HepG2 (cell line): ENCODE results near the gene IQGAP3. TPM values are rescaled to one million over a fixed set of nuclear protein-coding genes. Genes with fewer than 3 reads are reported as not detected.

Experiments used
- ATAC-seq: fragments of 200-7000 bp; cut with Tn5 transposase; 3 replicates; pipeline ENCODE4 v1.9.1; 2020; ENCODE audit warnings: mild to moderate bottlenecking, moderate library complexity
- BruUV-seq: library from RNA; stranded (reverse); fragments of 400-500 nt; replicated peaks from 2 replicates; lab custom pipeline; 2021; lab: Mats Ljungman, UMichigan
- CTCF ChIA-PET: fragments of 300-600 bp; formaldehyde crosslinking; extraction: SDS; loops from one replicate; lab custom pipeline; 2021; ENCODE audit warnings: low total read pairs, inconsistent platforms, low intra/inter-chr PET ratio; lab: Yijun Ruan, JAX
- POLR2A ChIA-PET: fragments of 350-600 bp; sonication (Branson Sonifier 250); formaldehyde crosslinking; loops from one replicate; lab custom pipeline; 2020; ENCODE audit warnings: antibody characterized with exemption, inconsistent platforms; lab: Yijun Ruan, JAX
- DNase-seq: peaks from one replicate; pipeline ENCODE4 v3.0.0-alpha.2; 2015; ENCODE audit warnings: low spot score
- FAIRE-seq: peaks from 3 replicates; lab custom pipeline; 2011; peaks lifted over from hg19 to GRCh38; lab: Jason Lieb, UNC
- H2AFZ ChIP-seq: one replicate; pipeline ENCODE4 v1.6.1; 2011; ENCODE audit warnings: low read length, inconsistent platforms
- H3K27ac ChIP-seq: fragments of 300-600 bp; 3 replicates; pipeline ENCODE4 v1.8.0; 2011; ENCODE audit warnings: mixed run types, mild to moderate bottlenecking, mixed read lengths, low read length, inconsistent platforms; ENCODE audit not compliant: insufficient read depth; ENCODE audit errors: extremely low read length
- H3K27me3 ChIP-seq, 2 experiments: fragments of 200-600 bp in 1 of 2; 2 replicates in 1 of 2; 3 replicates in 1 of 2; pipeline versions ENCODE4 v1.6.0 to v1.8.0; 2011; ENCODE audit warnings: low read length in 2 of 2, mild to moderate bottlenecking in 2 of 2, moderate library complexity in 2 of 2, inconsistent platforms in 1 of 2; ENCODE audit not compliant: insufficient read depth in 2 of 2, control insufficient read depth in 1 of 2
- H3K36me3 ChIP-seq, 2 experiments: fragments of 200-600 bp in 1 of 2; replicated peaks in 1 of 2; 2 replicates in 1 of 2; 3 replicates in 1 of 2; pipeline versions ENCODE4 v1.5.1 to v1.8.0; 2011; ENCODE audit warnings: low read length in 2 of 2, inconsistent platforms in 1 of 2; ENCODE audit not compliant: insufficient read depth in 2 of 2, control insufficient read depth in 1 of 2
- H3K4me1 ChIP-seq: 2 replicates; pipeline ENCODE4 v1.5.1; 2012; ENCODE audit warnings: low read length, inconsistent platforms; ENCODE audit not compliant: insufficient read depth
- H3K4me2 ChIP-seq: 2 replicates; pipeline ENCODE4 v1.6.0; 2011; ENCODE audit warnings: low read depth, low read length, inconsistent platforms
- H3K4me3 ChIP-seq, 3 experiments: fragments of 200-600 bp in 1 of 3; sonication (generic), shearing (Covaris generic) in 1 of 3; replicated peaks in 1 of 3; 2 replicates each; pipeline ENCODE4 v1.5.1; 2011 to 2016; ENCODE audit warnings: low read length in 3 of 3, inconsistent platforms in 2 of 3, low read depth in 2 of 3, mild to moderate bottlenecking in 2 of 3, control low read depth in 1 of 3, mixed read lengths in 1 of 3; ENCODE audit not compliant: insufficient read depth in 1 of 3
- H3K79me2 ChIP-seq: one replicate; pipeline ENCODE4 v1.6.1; 2011; ENCODE audit warnings: low read length, inconsistent platforms; ENCODE audit not compliant: insufficient read depth
- H3K9ac ChIP-seq: 2 replicates; pipeline ENCODE4 v1.6.0; 2011; ENCODE audit warnings: mild to moderate bottlenecking, low read depth, low read length, inconsistent platforms; ENCODE audit not compliant: insufficient read depth
- H3K9me3 ChIP-seq: 2 replicates; pipeline ENCODE4 v1.5.1; 2012; ENCODE audit warnings: mild to moderate bottlenecking, low read length
- H4K20me1 ChIP-seq: 2 replicates; pipeline ENCODE4 v1.6.0; 2011; ENCODE audit warnings: inconsistent platforms, mild to moderate bottlenecking, low read length, moderate library complexity; ENCODE audit not compliant: insufficient read depth
- PRDM10 ChIP-seq: sonication (generic); formaldehyde crosslinking; IDR thresholded peaks from 2 replicates; pipeline ENCODE4 v1.4.0; 2020; ENCODE audit warnings: low read depth, missing genetic modification reagents
- REL ChIP-seq: sonication (generic); formaldehyde crosslinking; conservative IDR thresholded peaks from 2 replicates; pipeline ENCODE4 v1.8.0; 2022; ENCODE audit warnings: mild to moderate bottlenecking, missing genetic modification reagents, moderate library complexity
- SOX13 ChIP-seq, 3 experiments: fragments of 450-650 bp in 1 of 3; sonication (generic) in 1 of 3; formaldehyde crosslinking in 1 of 3; IDR thresholded peaks in 2 of 3; conservative IDR thresholded peaks in 1 of 3; 2 replicates each; pipeline versions ENCODE4 v1.5.0 to v1.6.1; 2016 to 2020; ENCODE audit warnings: antibody characterized with exemption in 1 of 3, mild to moderate bottlenecking in 1 of 3, missing compliant biosample characterization in 1 of 3, missing genetic modification reagents in 1 of 3, moderate library complexity in 1 of 3
- ZFP90 ChIP-seq: sonication (generic); formaldehyde crosslinking; IDR thresholded peaks from 2 replicates; pipeline ENCODE4 v1.8.0; 2022; ENCODE audit warnings: missing genetic modification reagents, mild to moderate bottlenecking, inconsistent platforms, borderline replicate concordance
- WGBS: methylation state at CpG from one replicate; pipeline ENCODE4 v1.1.6; 2017; ENCODE audit warnings: low lambda C conversion rate; 5-methylcytosine and 5-hydroxymethylcytosine counted together
- in situ Hi-C: cut with HindIII; loops from 2 replicates; pipeline ENCODE4 v1.10.0; 2017; ENCODE audit warnings: low pct_unique_long_range_greater_than_20kb; ENCODE audit not compliant: extremely low pct_ligation_motif_present
- intact Hi-C: fragments of 100-400 bp; cut with micrococcal nuclease; formaldehyde crosslinking; loops from one replicate; pipeline ENCODE4 v1.10.0; 2022; ENCODE audit not compliant: unreplicated experiment
- polyA plus RNA-seq, 8 experiments: library from polyadenylated mRNA; depleted of rRNA in 3 of 8; stranded (reverse) in 7 of 8; unstranded in 1 of 8; fragments of >200 nt; fragmentation: Illumina TruSeq in 4 of 8; extraction: Trizol in 4 of 8; gene quantifications; 2 replicates each; pipeline versions ENCODE4 v1.2.1 to v1.2.3, GENCODE V29; 2011 to 2016; ENCODE audit warnings: low read depth in 4 of 8, missing spikeins in 1 of 8, mixed read lengths in 1 of 8; ENCODE audit not compliant: insufficient read depth in 1 of 8
- total RNA-seq, 5 experiments: library from RNA; depleted of rRNA; stranded (reverse); fragments of >200 nt; fragmentation: Illumina TruSeq; extraction: Trizol; gene quantifications; 2 replicates each; pipeline ENCODE4 v1.2.3, GENCODE V29; 2016; ENCODE audit warnings: low read depth in 1 of 5
- TF ChIP-seq, protein P1 (sequence below): sonication (generic); formaldehyde crosslinking; conservative IDR thresholded peaks from 2 replicates; pipeline ENCODE4 v1.8.0; 2022; ENCODE audit warnings: low read depth, missing genetic modification reagents

IQGAP3 gene
- total and polyA plus RNA-seq, 2 of the 13 experiments (the other 11 are each of a cell fraction or from before 2014, with no cell fraction given) = 13.5 to 14.1 TPM

GRCh38 chr1:156492013-156492590 lies 80.3 kb downstream of the IQGAP3 start:
- BruUV-seq = no TSS peak
- no peak overlapping the region for H3K4me3 ChIP-seq
- H3K79me2 ChIP-seq = peaks cover 18% of the 10 kb centered on the region
- TF ChIP-seq ZFP90 (CRISPR knock-in tag) (no peak), SOX13 (IDR thresholded peaks at IDR 0.05) (no peak), SOX13 (CRISPR knock-in tag; conservative IDR thresholded peaks at IDR 0.05 in 1 of 2, IDR thresholded peaks at IDR 0.05 in 1 of 2) (no peak), REL (no peak), PRDM10 (CRISPR knock-in tag) (no peak)
- TF ChIP-seq, protein P1, sequence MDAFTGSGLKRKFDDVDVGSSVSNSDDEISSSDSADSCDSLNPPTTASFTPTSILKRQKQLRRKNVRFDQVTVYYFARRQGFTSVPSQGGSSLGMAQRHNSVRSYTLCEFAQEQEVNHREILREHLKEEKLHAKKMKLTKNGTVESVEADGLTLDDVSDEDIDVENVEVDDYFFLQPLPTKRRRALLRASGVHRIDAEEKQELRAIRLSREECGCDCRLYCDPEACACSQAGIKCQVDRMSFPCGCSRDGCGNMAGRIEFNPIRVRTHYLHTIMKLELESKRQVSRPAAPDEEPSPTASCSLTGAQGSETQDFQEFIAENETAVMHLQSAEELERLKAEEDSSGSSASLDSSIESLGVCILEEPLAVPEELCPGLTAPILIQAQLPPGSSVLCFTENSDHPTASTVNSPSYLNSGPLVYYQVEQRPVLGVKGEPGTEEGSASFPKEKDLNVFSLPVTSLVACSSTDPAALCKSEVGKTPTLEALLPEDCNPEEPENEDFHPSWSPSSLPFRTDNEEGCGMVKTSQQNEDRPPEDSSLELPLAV = no peak
- ChIA-PET POLR2A (interaction anchor here (0.7 to 1.2 kb wide), 2 partner anchors 13 to 15 kb away, joined by 3 read pairs; no protein-coding TSS in a partner anchor), CTCF (no interaction called here)
- ATAC-seq = no peak
- in situ Hi-C loops = no loop called here
- intact Hi-C loops = no loop called here
- no peak overlapping the region for H3K27ac ChIP-seq
- no peaks in the 10 kb centered on the region for H3K9me3 ChIP-seq
- H3K36me3 ChIP-seq = peaks cover 4 to 7% of the 10 kb centered on the region in 2 experiments; a peak in 2 of 5 replicates
- H3K9ac ChIP-seq = no peak overlapping the region
- peaks cover 19% of the 10 kb centered on the region for H3K4me1 ChIP-seq
- WGBS = 90% methylated on average over 4 of the region's 6 CpGs
- no peak for FAIRE-seq
- H3K4me2 ChIP-seq = no peak overlapping the region
- H4K20me1 ChIP-seq = peaks cover 66% of the 10 kb centered on the region
- no peaks in the 10 kb centered on the region for H3K27me3 ChIP-seq
- no peak for DNase-seq
- H2AFZ ChIP-seq = no peak overlapping the region
